ENCODE measurements around the gene RSRC1.
"Not testable (repeated sequence)": the region's sequence is repeated elsewhere in the genome, so short reads cannot be mapped to it uniquely, and the experiment has no call there.

RSRC1 gene

DNA sequence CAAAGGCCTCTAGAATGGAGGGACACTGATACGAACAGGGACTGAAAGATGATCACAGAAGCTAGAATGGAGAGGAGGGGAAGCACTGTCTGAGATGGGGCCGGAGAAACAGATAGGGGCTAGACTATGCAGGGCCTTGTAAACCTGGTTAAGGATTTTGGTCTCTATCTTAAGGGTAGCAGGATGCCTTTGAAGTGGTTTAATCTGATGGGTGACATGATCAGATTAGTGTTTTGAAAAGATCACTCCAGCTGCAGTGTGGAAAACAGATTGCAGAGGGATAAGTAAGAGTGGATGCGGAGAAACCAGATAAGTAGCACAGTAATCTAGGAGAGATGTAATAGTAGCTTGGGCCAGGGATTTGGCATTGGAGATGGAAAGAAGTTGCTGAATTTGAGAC, 108.1 kb downstream of the RSRC1 start:
- H3K27me3 ChIP-seq, result no peaks in the 10 kb centered on the region
- TF ChIP-seq, protein P1, sequence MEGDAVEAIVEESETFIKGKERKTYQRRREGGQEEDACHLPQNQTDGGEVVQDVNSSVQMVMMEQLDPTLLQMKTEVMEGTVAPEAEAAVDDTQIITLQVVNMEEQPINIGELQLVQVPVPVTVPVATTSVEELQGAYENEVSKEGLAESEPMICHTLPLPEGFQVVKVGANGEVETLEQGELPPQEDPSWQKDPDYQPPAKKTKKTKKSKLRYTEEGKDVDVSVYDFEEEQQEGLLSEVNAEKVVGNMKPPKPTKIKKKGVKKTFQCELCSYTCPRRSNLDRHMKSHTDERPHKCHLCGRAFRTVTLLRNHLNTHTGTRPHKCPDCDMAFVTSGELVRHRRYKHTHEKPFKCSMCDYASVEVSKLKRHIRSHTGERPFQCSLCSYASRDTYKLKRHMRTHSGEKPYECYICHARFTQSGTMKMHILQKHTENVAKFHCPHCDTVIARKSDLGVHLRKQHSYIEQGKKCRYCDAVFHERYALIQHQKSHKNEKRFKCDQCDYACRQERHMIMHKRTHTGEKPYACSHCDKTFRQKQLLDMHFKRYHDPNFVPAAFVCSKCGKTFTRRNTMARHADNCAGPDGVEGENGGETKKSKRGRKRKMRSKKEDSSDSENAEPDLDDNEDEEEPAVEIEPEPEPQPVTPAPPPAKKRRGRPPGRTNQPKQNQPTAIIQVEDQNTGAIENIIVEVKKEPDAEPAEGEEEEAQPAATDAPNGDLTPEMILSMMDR (IDR thresholded peaks at IDR 0.05), result no peak
- no peak overlapping the region for H3K27ac ChIP-seq
- DNase-seq, result no peak
- no peaks in the 10 kb centered on the region for H3K9me3 ChIP-seq
- H3K4me3 ChIP-seq, result no peak overlapping the region
- intact Hi-C loops (cut with DNase I; ENCODE audit: low total_unique reads), result no loop called here
- H3K4me1 ChIP-seq, result no peaks in the 10 kb centered on the region
- H3K36me3 ChIP-seq, result no peaks in the 10 kb centered on the region

DNA sequence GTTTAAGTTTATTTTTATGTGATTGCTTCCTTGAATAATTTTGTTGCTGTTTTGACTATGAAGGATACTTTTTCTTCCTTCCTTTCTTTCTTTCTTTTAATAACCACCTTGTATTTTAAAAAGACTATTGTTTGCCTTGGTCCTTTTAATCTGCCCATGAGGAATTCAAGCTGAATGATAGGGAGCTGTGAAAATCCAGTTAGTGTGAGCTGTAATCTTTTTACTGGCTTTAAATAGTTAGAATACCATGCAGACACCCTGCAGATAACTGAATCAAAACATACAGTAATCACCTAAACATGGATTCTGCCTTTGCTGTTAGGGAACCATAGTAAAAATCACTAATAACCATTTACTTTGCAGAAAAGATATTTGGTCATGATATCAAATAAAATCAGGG, 110.7 kb downstream of the RSRC1 start:
- no peak for DNase-seq
- intact Hi-C loops (cut with DNase I; ENCODE audit: low total_unique reads), result no loop called here
- no peak overlapping the region for H3K4me3 ChIP-seq
- no peak overlapping the region for H3K27ac ChIP-seq
- no peaks in the 10 kb centered on the region for H3K36me3 ChIP-seq
- no peaks in the 10 kb centered on the region for H3K9me3 ChIP-seq
- no peaks in the 10 kb centered on the region for H3K27me3 ChIP-seq
- TF ChIP-seq, protein P1 (IDR thresholded peaks at IDR 0.05), result no peak
- H3K4me1 ChIP-seq, result no peaks in the 10 kb centered on the region

DNA sequence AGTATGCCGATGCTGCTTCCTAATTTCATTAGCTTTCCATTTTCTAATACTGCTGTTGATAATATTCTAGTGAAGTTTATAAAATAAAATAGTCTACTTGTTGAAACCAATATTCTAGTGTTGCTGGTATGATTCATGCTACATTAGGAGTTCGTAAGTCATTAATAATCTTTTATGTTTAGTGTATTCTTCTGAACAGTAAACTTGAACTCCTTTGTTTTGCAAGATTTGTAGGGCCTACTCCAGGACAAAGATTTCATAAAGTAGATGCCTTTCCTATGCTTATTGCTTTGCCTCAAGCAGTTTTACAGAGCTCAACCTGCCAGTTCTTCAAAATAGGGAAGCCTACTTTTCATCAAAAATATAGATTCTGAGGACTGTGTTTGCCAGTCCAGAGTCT, 111.5 kb downstream of the RSRC1 start:
- Histone ChIP-seq H3K4me3 (no peak overlapping the region), H3K27me3 (no peaks in the 10 kb centered on the region), H3K36me3 (no peaks in the 10 kb centered on the region), H3K4me1 (no peaks in the 10 kb centered on the region), H3K27ac (no peak overlapping the region), H3K9me3 (no peaks in the 10 kb centered on the region)
- no peak for DNase-seq
- TF ChIP-seq, protein P1 (IDR thresholded peaks at IDR 0.05), result no peak
- intact Hi-C loops (cut with DNase I; ENCODE audit: low total_unique reads), result no loop called here

DNA sequence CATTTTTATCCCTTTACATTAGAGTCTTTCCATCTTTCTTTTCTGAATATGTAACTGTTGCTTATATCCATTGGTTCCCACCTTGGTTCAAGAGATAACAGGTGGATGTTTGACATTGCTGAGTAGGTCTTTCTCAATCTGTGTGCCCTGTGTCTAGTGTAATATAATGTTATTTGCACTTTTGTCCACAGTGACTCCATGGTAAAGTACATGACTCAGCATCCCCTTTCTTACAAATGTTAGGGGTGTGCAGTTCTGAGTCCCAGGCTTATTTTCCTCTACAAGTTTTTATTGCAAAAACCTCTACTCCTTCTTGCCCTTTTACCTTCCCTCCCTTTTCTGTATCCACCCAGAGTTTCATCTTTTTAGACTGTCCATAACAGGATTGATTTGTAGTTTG, 116.5 kb downstream of the RSRC1 start:
- DNase-seq, result no peak
- H3K4me1 ChIP-seq, result no peaks in the 10 kb centered on the region
- TF ChIP-seq, protein P1 (IDR thresholded peaks at IDR 0.05), result no peak
- H3K27ac ChIP-seq, result no peak overlapping the region
- H3K4me3 ChIP-seq, result no peak overlapping the region
- H3K36me3 ChIP-seq, result no peaks in the 10 kb centered on the region
- intact Hi-C loops (cut with DNase I; ENCODE audit: low total_unique reads), result no loop called here
- H3K9me3 ChIP-seq, result no peaks in the 10 kb centered on the region
- H3K27me3 ChIP-seq, result no peaks in the 10 kb centered on the region

DNA sequence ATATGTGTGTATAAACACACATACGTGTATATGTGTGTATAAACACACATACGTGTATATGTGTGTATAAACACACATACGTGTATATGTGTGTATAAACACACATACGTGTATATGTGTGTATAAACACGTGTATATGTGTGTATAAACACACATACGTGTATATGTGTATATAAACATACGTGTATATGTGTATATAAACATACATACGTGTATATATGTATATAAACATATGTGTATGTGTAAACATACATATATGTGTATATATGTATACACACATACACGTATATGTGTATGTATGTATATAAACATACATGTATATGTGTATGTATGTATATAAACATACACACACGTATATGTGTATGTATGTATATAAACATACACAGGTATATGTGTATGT, 119.1 kb downstream of the RSRC1 start:
- H3K27me3 ChIP-seq; H3K36me3 ChIP-seq; H3K27ac ChIP-seq; H3K4me1 ChIP-seq; H3K4me3 ChIP-seq; intact Hi-C loops (cut with DNase I; ENCODE audit: low total_unique reads); H3K9me3 ChIP-seq; DNase-seq: not testable (repeated sequence)

DNA sequence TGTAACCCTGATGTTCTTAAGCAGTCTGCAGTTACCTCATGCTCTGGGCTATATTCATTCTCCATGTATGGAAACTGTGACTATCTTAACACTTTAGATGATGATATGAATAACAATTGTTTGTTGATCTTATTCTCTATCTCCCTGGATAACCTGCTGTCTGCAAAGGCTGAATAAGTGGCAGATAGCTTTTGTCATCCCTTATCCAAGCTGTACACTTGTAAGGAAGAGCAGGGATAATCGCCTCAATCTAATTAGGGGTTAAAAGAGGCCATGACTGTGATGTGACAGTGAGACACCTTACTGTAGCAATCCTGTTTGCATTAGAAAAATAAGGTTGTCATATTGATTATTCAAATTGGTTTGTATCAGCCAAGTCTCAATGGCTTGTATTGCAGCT, 123.9 kb downstream of the RSRC1 start:
- Histone ChIP-seq H3K4me1 (no peaks in the 10 kb centered on the region), H3K9me3 (no peaks in the 10 kb centered on the region), H3K27me3 (no peaks in the 10 kb centered on the region), H3K4me3 (no peak overlapping the region), H3K36me3 (no peaks in the 10 kb centered on the region), H3K27ac (no peak overlapping the region)
- intact Hi-C loops (cut with DNase I; ENCODE audit: low total_unique reads), result no loop called here
- TF ChIP-seq, protein P1 (IDR thresholded peaks at IDR 0.05), result no peak
- no peak for DNase-seq
